Right cardiac atrium (tissue), 5 donors: Measurements from ENCODE around the gene ACTC1. TPM values are rescaled to one million over a fixed set of nuclear protein-coding genes. Genes with fewer than 3 reads are reported as not detected.

Experiments
- ATAC-seq, 2 donors: fragments of 200-7000 bp; cut with Tn5 transposase; one replicate each; pipeline versions ENCODE4 v1.8.0 to v1.9.1; 2020; ENCODE audit warnings: moderate library complexity in 2 of 2, mild to moderate bottlenecking in 1 of 2
- DNase-seq, 3 donors: peaks; one replicate each; pipeline ENCODE4 v3.0.0-alpha.2; 2020
- H3K27ac ChIP-seq: one replicate; pipeline ENCODE4 v1.5.1; 2013; ENCODE audit warnings: mild to moderate bottlenecking, low read length, control low read depth, moderate library complexity
- H3K27me3 ChIP-seq: one replicate; pipeline ENCODE4 v1.6.1; 2013; ENCODE audit not compliant: control insufficient read depth, insufficient read depth
- H3K4me1 ChIP-seq: one replicate; pipeline ENCODE4 v1.6.1; 2013; ENCODE audit warnings: low read length; ENCODE audit not compliant: control insufficient read depth, insufficient read depth
- H3K4me3 ChIP-seq: one replicate; pipeline ENCODE4 v1.5.1; 2013; ENCODE audit warnings: low read length, control low read depth
- H3K9me3 ChIP-seq: one replicate; pipeline ENCODE4 v1.6.1; 2013; ENCODE audit warnings: low read length; ENCODE audit not compliant: control insufficient read depth
- WGBS: extraction: QIAGEN DNeasy Blood & Tissue Kit; methylation state at CpG from one replicate; pipeline ENCODE4 v1.1.7; 2013; 5-methylcytosine and 5-hydroxymethylcytosine counted together
- intact Hi-C, 4 donors: fragments of 100-400 bp; cut with DNase I; formaldehyde crosslinking; loops; one replicate each; pipeline versions ENCODE4 v1.11.0 to v1.14.0; 2022 to 2023
- polyA plus RNA-seq: library from polyadenylated mRNA; stranded (reverse); fragments of 200-250 nt; gene quantifications from one replicate; pipeline ENCODE4 v1.2.3, GENCODE V29; 2013
- total RNA-seq, 4 donors: library from RNA; stranded (reverse); fragmentation: NEBNext Ultra II Directional; extraction: Animal tissue kit (Norgen Biotek cat#: 25700); gene quantifications; one replicate each; pipeline ENCODE4 v1.2.1, GENCODE V29; 2021
- donor health status: healthy with polysubstance abuse.
- donor health status: DM: no; HTN: yes; CAD: no.
- donor health status: DM: no; HTN: no; CAD: no.
- donor health status: DM: no; HTN: yes; CAD: no; lungs with severe emphysema.
- donor health status: DM: yes; HTN: yes; CAD: no.

The ACTC1 gene
- total and polyA plus RNA-seq, 5 donors = 9,200 to 14,744 (median 12,784) TPM

DNA sequence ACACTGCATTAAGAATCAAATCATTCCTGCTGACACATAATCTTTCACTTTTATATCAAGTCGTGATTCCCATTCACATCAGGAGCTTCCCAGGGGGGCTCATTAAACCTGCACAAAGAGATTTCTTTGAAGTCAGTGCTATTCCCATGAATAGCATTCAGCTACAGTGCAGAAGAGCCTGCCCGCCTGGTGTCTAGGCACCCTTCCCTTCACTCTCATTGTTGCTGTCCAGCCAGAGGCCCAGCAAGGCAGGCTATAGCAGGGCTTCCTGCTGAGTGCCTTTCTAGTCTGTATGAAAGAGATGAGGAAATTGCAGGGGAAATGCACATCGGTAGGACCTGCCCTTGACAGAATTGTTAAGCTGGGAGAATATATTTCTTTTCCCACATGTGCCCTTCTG lies 36.0 kb downstream of the ACTC1 start:
- WGBS = 56% methylated on average over 3 of the region's 3 CpGs
- no peaks in the 10 kb centered on the region for H3K9me3 ChIP-seq
- no peak overlapping the region for H3K27ac ChIP-seq
- ATAC-seq (no peak), DNase-seq (no peak)
- no peak overlapping the region for H3K4me3 ChIP-seq
- no peaks in the 10 kb centered on the region for H3K4me1 ChIP-seq
- H3K27me3 ChIP-seq = no peaks in the 10 kb centered on the region
- intact Hi-C loops = no loop called here

DNA sequence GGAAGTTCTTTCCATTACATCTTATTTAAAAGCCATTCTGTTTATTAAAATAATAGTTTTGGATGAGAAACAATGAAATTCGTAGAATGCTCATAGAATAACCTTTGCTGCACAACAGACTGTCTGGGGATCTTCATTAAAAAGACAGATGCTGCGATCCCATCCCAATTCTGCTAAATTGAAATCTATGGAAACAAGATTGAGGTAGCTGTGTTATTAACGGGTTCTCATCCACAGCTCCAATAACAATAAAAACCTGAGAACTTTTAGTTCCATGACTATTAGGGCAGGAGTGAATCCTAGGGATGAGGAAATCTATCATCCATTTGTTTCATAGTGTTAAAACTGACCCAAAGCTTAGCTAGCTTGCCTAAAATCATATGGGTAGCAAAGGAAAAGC lies 38.1 kb downstream of the ACTC1 start:
- no peaks in the 10 kb centered on the region for H3K27me3 ChIP-seq
- ATAC-seq (no peak), DNase-seq (no peak)
- no peak overlapping the region for H3K27ac ChIP-seq
- no peaks in the 10 kb centered on the region for H3K9me3 ChIP-seq
- 75% methylated on average over 3 of the region's 3 CpGs for WGBS
- intact Hi-C loops = no loop called here
- H3K4me3 ChIP-seq = no peak overlapping the region
- H3K4me1 ChIP-seq = no peaks in the 10 kb centered on the region

DNA sequence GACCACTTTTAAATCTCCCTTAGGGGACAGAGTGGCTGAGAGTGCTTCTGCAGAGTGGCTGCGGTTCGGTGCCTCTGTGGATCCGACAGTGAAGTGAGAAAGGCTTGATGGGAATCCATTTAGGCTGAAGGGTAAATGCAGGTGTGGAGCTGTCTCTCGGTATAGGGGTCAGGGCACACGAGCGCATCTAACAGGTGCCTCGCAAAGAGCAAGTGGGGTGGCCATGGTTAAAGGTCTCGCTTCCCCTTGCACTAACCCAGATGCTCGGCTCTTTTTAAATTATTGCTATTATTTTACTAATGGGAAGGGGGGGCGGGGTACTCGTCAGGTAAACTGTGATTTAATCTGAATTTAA lies 40.0 kb downstream of the ACTC1 start:
- WGBS = 4% methylated on average over 11 of the region's 11 CpGs
- intact Hi-C loops = no loop called here
- H3K4me3 ChIP-seq = peak overlapping the region; percentile 26
- DNase-seq (peak in 1 of 3 donors; percentile 17), ATAC-seq (no peak)
- H3K27me3 ChIP-seq = no peaks in the 10 kb centered on the region
- no peak overlapping the region for H3K27ac ChIP-seq
- no peaks in the 10 kb centered on the region for H3K4me1 ChIP-seq
- H3K9me3 ChIP-seq = no peaks in the 10 kb centered on the region

DNA sequence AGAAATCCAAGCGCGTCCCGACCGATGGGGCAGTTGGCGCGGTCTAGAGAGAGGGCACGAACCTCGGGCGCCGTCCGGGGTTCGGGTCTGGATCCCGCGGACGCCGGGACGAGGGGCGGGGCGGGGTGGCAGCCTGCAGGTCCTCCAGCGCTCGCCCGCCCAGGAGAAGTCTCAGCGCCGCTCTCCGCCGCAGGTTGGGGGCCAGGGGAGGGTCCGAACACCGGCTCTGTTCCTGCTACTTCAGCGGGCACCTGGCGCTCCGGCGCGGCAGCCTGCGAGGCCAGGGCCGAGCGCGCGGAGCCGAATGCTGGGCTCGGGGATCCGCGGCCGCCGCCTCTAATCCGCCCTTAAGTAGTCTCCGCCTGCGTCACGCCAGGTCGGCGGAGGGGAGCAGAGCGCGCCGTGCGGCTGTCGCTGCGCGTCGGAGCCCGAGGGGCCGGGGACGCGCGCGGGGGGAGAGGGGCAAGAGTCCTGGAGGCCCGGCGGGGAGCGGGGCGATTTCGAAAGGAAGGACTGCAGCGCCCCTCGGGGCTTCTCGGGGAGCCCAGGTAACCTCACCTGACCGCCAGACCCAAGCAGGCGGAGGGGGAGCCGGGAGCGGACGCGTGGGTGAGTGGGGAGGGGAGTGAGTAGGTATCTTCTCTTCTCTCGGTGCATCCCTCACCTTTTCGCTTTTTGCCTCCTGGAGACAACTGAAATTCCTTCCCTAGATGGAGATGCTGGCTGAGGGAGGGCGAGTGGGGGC lies 40.5 kb downstream of the ACTC1 start, which contains the start of gene GJD2:
Gene GJD2, minus strand, starts transcription at position 325 of the 745 bp plus-strand sequence. CDS start 510 bp downstream, outside the sequence.
- peak within 1 kb of the TSS; percentile 26 for H3K4me3 ChIP-seq
- intact Hi-C loops = no loop called here
- H3K4me1 ChIP-seq = no peaks in the 10 kb centered on the region
- peak in 2 of 3 donors; percentile 46 to 61 for DNase-seq
- ATAC-seq = peak; percentile 45 to 70
- WGBS = under 1% methylated on average over 81 of the region's 81 CpGs
- H3K9me3 ChIP-seq = no peaks in the 10 kb centered on the region
- H3K27me3 ChIP-seq = no peaks in the 10 kb centered on the region
- no peak within 1 kb of the TSS for H3K27ac ChIP-seq

DNA sequence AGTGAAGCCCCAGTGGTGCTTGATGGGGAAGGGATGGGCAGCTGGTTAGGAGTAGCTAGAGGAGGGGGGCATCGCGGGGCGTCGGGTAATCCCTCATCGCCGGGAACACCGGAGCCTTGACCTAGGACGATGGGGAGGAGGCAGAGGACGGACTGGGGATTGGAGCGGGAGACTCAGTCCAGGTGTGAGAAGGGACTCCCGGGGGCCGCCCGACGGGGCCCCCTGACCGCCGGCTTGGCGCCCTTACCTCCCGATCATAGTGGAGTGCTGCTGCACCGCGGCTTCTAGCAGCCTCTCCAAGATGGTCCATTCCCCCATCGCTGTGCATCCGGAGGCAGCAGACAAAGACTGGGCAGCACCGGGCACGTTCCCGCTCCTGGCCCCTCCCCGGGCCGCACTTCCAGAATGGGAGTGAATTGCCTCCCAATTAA lies 41.2 kb downstream of the ACTC1 start:
- intact Hi-C loops = no loop called here
- no peaks in the 10 kb centered on the region for H3K4me1 ChIP-seq
- DNase-seq (peak in 2 of 3 donors; percentile 22 to 38), ATAC-seq (peak in 1 of 2 donors; percentile 20)
- H3K27me3 ChIP-seq = no peaks in the 10 kb centered on the region
- H3K4me3 ChIP-seq = peak overlapping the region; percentile 26
- H3K27ac ChIP-seq = no peak overlapping the region
- WGBS = 7% methylated on average over 27 of the region's 27 CpGs
- no peaks in the 10 kb centered on the region for H3K9me3 ChIP-seq

DNA sequence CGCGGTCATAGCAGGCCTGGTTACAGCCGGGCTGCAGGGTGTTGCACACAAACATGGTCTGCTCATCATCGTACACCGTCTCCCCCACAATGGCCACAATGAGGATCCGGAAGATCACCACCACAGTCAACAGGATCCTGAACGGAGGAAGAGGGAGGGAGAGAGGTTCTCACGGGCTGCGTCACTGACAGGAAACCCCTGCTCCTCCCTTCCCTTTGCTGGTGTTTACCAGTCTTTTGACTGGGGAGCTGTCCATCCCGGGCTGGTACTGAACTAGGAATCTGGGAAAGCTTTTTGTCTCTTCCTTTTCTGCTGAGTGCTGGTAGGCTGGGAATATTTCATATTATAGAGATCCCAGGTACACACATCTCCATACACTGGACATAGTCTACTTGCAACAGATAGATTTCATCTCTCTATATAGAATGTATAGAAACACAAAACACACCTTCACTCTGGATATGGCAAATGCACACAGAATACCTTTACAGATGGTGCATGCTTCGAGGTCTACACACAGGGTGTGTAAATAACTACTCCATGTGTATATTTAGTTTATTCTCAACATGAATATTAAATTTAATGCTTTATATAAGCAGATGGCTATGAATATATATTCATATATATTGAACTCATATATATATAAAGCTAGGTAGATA lies 42.0 kb downstream of the ACTC1 start:
- Histone ChIP-seq H3K27me3 (no peaks in the 10 kb centered on the region), H3K9me3 (no peaks in the 10 kb centered on the region), H3K4me3 (no peak overlapping the region), H3K27ac (no peak overlapping the region), H3K4me1 (no peaks in the 10 kb centered on the region)
- WGBS = 32% methylated on average over 11 of the region's 11 CpGs
- ATAC-seq (peak; percentile 45 to 58), DNase-seq (peak; percentile 33 to 48 (median 44))
- intact Hi-C loops = no loop called here

DNA sequence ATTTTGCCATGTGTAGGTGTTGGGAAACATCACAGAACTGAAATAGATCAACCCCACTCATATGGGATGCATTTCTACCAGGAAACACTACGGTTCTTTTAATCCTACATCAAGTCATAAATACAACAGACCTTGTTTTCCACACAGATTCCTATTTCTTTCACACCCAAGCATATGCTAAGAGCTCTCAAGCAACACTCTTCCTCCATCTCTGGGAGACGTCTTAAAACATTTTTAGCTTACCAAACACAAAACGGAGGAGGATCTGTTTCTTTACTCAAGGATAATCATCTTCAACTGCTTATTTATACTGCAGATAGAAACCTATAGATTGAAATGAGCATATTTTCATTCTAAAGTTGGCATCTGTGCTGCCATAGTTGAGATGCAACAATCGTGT lies 45.7 kb downstream of the ACTC1 start:
- intact Hi-C loops = no loop called here
- Histone ChIP-seq H3K4me3 (no peak overlapping the region), H3K27ac (no peak overlapping the region), H3K27me3 (no peaks in the 10 kb centered on the region), H3K4me1 (no peaks in the 10 kb centered on the region), H3K9me3 (no peaks in the 10 kb centered on the region)
- WGBS = 75% methylated on average over 4 of the region's 4 CpGs
- DNase-seq (no peak), ATAC-seq (no peak)

Other genes with a start within 250 kb of the ACTC1 start
- 10 to 100 TPM; 11.9 to 43.6 (median 24.9) TPM for gene GOLGA8B, start 211.9 kb downstream of the ACTC1 start, total RNA-seq
- 21.0 TPM for gene GOLGA8B, start 211.9 kb downstream of the ACTC1 start, polyA plus RNA-seq
- 10 to 100 TPM in 2 of 4 donors, 1 to 10 TPM in 2; 2.0 to 34.1 (median 14.0) TPM for gene GJD2, start 40.6 kb downstream of the ACTC1 start, total RNA-seq
- 7.4 TPM for gene GJD2, start 40.6 kb downstream of the ACTC1 start, polyA plus RNA-seq
- 10 to 100 TPM; 13.5 to 17.2 (median 14.6) TPM for gene AQR, start 174.2 kb upstream of the ACTC1 start, total RNA-seq
- gene AQR, start 174.2 kb upstream of the ACTC1 start, polyA plus RNA-seq = 7.4 TPM
- gene ZNF770, start 192.7 kb upstream of the ACTC1 start, total RNA-seq = 10 to 100 TPM; 34.4 to 41.7 (median 38.0) TPM
- 17.1 TPM for gene ZNF770, start 192.7 kb upstream of the ACTC1 start, polyA plus RNA-seq